HCT116 (cell line): ENCODE results near the gene KCNQ4. TPM values are rescaled to one million over a fixed set of nuclear protein-coding genes. Genes with fewer than 3 reads are reported as not detected.

Experiments used
- ATAC-seq: fragments of 200-7000 bp; cut with Tn5 transposase; 2 replicates; pipeline ENCODE4 v1.9.1; 2020; ENCODE audit warnings: mild to moderate bottlenecking, moderate library complexity
- BruUV-seq: library from RNA; stranded (reverse); fragments of 400-500 nt; replicated peaks from 2 replicates; lab custom pipeline; 2021; lab: Mats Ljungman, UMichigan
- CTCF ChIA-PET: fragments of 300-600 bp; sonication (Branson Sonifier 250); formaldehyde crosslinking; loops from one replicate; lab custom pipeline; 2021; ENCODE audit warnings: antibody characterized with exemption; lab: Charles Lee
- POLR2A ChIA-PET: fragments of 300-600, 350-600 bp; sonication (Branson Sonifier 250); formaldehyde crosslinking; loops from one replicate; lab custom pipeline; 2021; ENCODE audit warnings: antibody characterized with exemption; lab: Charles Lee
- RAD21 ChIA-PET, 2 experiments: fragments of 300-600 bp; sonication (Branson Sonifier 250); formaldehyde crosslinking; loops; one replicate each; lab custom pipeline; 2023; ENCODE audit warnings: low total read pairs in 2 of 2; ENCODE audit not compliant: uncharacterized antibody in 2 of 2, unreplicated experiment in 2 of 2, low non-redundant PET in 1 of 2; lab: Charles Lee
- DNase-seq: peaks from one replicate; pipeline ENCODE4 v3.0.0-alpha.2; 2010; ENCODE audit warnings: low read depth, low spot score
- H2AFZ ChIP-seq: fragments of 200-600 bp; shearing (Covaris generic), sonication (generic); 2 replicates; pipeline ENCODE4 v1.6.1; 2017; ENCODE audit warnings: low read depth, mixed run types, mixed read lengths, antibody characterized with exemption, low read length; ENCODE audit not compliant: poor library complexity, severe bottlenecking
- H3K27ac ChIP-seq: 2 replicates; pipeline ENCODE4 v1.5.1; 2012; ENCODE audit warnings: low read depth, low read length
- H3K27me3 ChIP-seq: fragments of 200-600 bp; sonication (generic); 2 replicates; pipeline ENCODE4 v1.6.1; 2016; ENCODE audit warnings: mixed run types, low read length, mixed read lengths; ENCODE audit not compliant: insufficient read depth
- H3K36me3 ChIP-seq, 2 experiments: fragments of 200-500 bp in 1 of 2; fragments of 200-600 bp in 1 of 2; sonication (Bioruptor generic) in 1 of 2; sonication (generic) in 1 of 2; 2 replicates each; pipeline versions ENCODE4 v1.5.1 to v1.6.1; 2014 to 2016; ENCODE audit warnings: low read length in 2 of 2, inconsistent platforms in 1 of 2, mixed read lengths in 1 of 2, mixed run types in 1 of 2; ENCODE audit not compliant: insufficient read depth in 2 of 2, control insufficient read depth in 1 of 2
- H3K4me1 ChIP-seq, 2 experiments: fragments of 200-600 bp in 1 of 2; sonication (generic) in 1 of 2; 2 replicates each; pipeline versions ENCODE4 v1.5.1 to v1.6.1; 2012 to 2017; ENCODE audit warnings: low read length in 2 of 2, inconsistent platforms in 1 of 2, mild to moderate bottlenecking in 1 of 2, mixed read lengths in 1 of 2, mixed run types in 1 of 2, moderate library complexity in 1 of 2; ENCODE audit not compliant: insufficient read depth in 2 of 2, control insufficient read depth in 1 of 2
- H3K4me2 ChIP-seq: fragments of 200-600 bp; sonication (generic); 2 replicates; pipeline ENCODE4 v1.6.1; 2017; ENCODE audit warnings: mixed run types, low read length, mixed read lengths
- H3K4me3 ChIP-seq, 2 experiments: fragments of 200-600 bp in 1 of 2; sonication (generic) in 1 of 2; replicated peaks in 1 of 2; 2 replicates each; pipeline ENCODE4 v1.5.1; 2011 to 2016; ENCODE audit warnings: low read length in 2 of 2, control low read depth in 1 of 2, low read depth in 1 of 2, mild to moderate bottlenecking in 1 of 2, mixed read lengths in 1 of 2, mixed run types in 1 of 2
- H3K79me2 ChIP-seq: fragments of 200-600 bp; sonication (generic); 2 replicates; pipeline ENCODE4 v1.6.1; 2017; ENCODE audit warnings: mild to moderate bottlenecking, mixed run types, low read length, moderate library complexity, mixed read lengths; ENCODE audit not compliant: insufficient read depth
- H3K9ac ChIP-seq: fragments of 200-600 bp; sonication (generic); 2 replicates; pipeline ENCODE4 v1.6.1; 2016; ENCODE audit warnings: low read length, mixed read lengths
- H3K9me2 ChIP-seq: fragments of 200-600 bp; sonication (generic), shearing (Covaris generic); 2 replicates; pipeline ENCODE4 v1.6.1; 2017; ENCODE audit warnings: mixed run types, mild to moderate bottlenecking, moderate library complexity; ENCODE audit not compliant: insufficient read depth
- H3K9me3 ChIP-seq, 2 experiments: fragments of 200-500 bp in 1 of 2; fragments of 200-600 bp in 1 of 2; sonication (Bioruptor generic) in 1 of 2; sonication (generic) in 1 of 2; 2 replicates each; pipeline ENCODE4 v1.6.1; 2014 to 2017; ENCODE audit warnings: low read length in 2 of 2, mixed read lengths in 2 of 2, inconsistent platforms in 1 of 2, low read depth in 1 of 2, mild to moderate bottlenecking in 1 of 2, mixed run types in 1 of 2, moderate library complexity in 1 of 2; ENCODE audit not compliant: control insufficient read depth in 1 of 2, insufficient read depth in 1 of 2
- H4K20me1 ChIP-seq: fragments of 200-600 bp; sonication (generic), shearing (Covaris generic); 2 replicates; pipeline ENCODE4 v1.6.1; 2017; ENCODE audit warnings: mixed run types, mild to moderate bottlenecking, moderate library complexity; ENCODE audit not compliant: insufficient read depth
- ATF3 ChIP-seq: IDR thresholded peaks from 2 replicates; pipeline ENCODE4 v1.6.1; 2012
- CEBPB ChIP-seq: IDR thresholded peaks from 2 replicates; pipeline ENCODE4 v1.6.1; 2012; ENCODE audit warnings: low read depth
- ELF1 ChIP-seq: IDR thresholded peaks from 2 replicates; pipeline ENCODE4 v1.6.1; 2012; ENCODE audit warnings: low read depth, borderline replicate concordance
- EZH2 ChIP-seq: fragments of 200-600 bp; sonication (generic); IDR thresholded peaks from 2 replicates; pipeline ENCODE4 v1.6.1; 2017; ENCODE audit warnings: antibody characterized with exemption, mixed run types
- EZH2phosphoT487 ChIP-seq: fragments of 200-600 bp; IDR thresholded peaks from 2 replicates; pipeline ENCODE4 v1.6.1; 2018; ENCODE audit warnings: antibody characterized with exemption, borderline replicate concordance
- FOSL1 ChIP-seq: IDR thresholded peaks from 2 replicates; pipeline ENCODE4 v1.6.1; 2012; ENCODE audit warnings: low read depth
- JUND ChIP-seq: IDR thresholded peaks from 2 replicates; pipeline ENCODE4 v1.6.1; 2012
- POLR2A ChIP-seq: IDR thresholded peaks from 2 replicates; pipeline ENCODE4 v1.7.0; 2011; ENCODE audit warnings: borderline replicate concordance; ENCODE audit not compliant: insufficient read depth, insufficient read length; ENCODE audit errors: extremely low read depth
- POLR2AphosphoS5 ChIP-seq: IDR thresholded peaks from 2 replicates; pipeline ENCODE4 v1.6.1; 2011; ENCODE audit warnings: mild to moderate bottlenecking, low read depth, low read length, moderate library complexity
- RAD21 ChIP-seq: IDR thresholded peaks from 2 replicates; pipeline ENCODE4 v1.6.1; 2012; ENCODE audit warnings: low read depth, mild to moderate bottlenecking
- SRF ChIP-seq: IDR thresholded peaks from 2 replicates; pipeline ENCODE4 v1.6.1; 2012; ENCODE audit warnings: low read depth
- YY1 ChIP-seq: IDR thresholded peaks from 2 replicates; pipeline ENCODE4 v1.6.1; 2011; ENCODE audit warnings: low read length, low read depth, moderate library complexity, mild to moderate bottlenecking; ENCODE audit not compliant: insufficient replicate concordance; ENCODE audit errors: extremely low read depth
- ZBTB33 ChIP-seq: IDR thresholded peaks from 2 replicates; pipeline ENCODE4 v1.6.1; 2011; ENCODE audit warnings: mild to moderate bottlenecking, low read length, moderate library complexity; ENCODE audit not compliant: insufficient replicate concordance; ENCODE audit errors: extremely low read depth
- ZFX ChIP-seq: fragments of 450-650 bp; IDR thresholded peaks from 2 replicates; pipeline ENCODE4 v1.6.1; 2017
- intact Hi-C: fragments of 100-400 bp; cut with micrococcal nuclease; formaldehyde crosslinking; loops from 2 replicates; pipeline ENCODE4 v1.10.0; 2022
- total RNA-seq: library from RNA; stranded (reverse); gene quantifications from one replicate; pipeline ENCODE4 v1.2.1, GENCODE V29; 2021; ENCODE audit not compliant: unreplicated experiment

Gene KCNQ4
- total RNA-seq, 1 experiment from 2014 or later: 4.1 TPM

GRCh38 chr1:40764981-40765380, 18.6 kb upstream of the KCNQ4 start (continued):
- no peak for TF ChIP-seq YY1
- no peak for TF ChIP-seq FOSL1
- TF ChIP-seq ZFX: no peak
- no peak for TF ChIP-seq ELF1
- TF ChIP-seq SRF: no peak
- TF ChIP-seq EZH2phosphoT487: no peak
- no peak for TF ChIP-seq POLR2A

- no peak overlapping the region for H2AFZ ChIP-seq
- no peak for ATAC-seq
- H3K4me3 ChIP-seq: no peak overlapping the region
- no peaks in the 10 kb centered on the region for H3K79me2 ChIP-seq
- peaks cover 19 to 25% of the 10 kb centered on the region in 2 experiments; a peak in 3 of 4 replicates for H3K36me3 ChIP-seq
- TF ChIP-seq ATF3 (no peak), SRF (no peak), FOSL1 (no peak), ZBTB33 (no peak), CEBPB (no peak), JUND (no peak), POLR2AphosphoS5 (no peak), EZH2 (no peak), ELF1 (no peak), RAD21 (no peak)
- ChIA-PET CTCF (interaction anchor here (1.0 to 3.8 kb wide), 2 partner anchors 8 to 136 kb away, joined by 4 to 21 read pairs; no protein-coding TSS in a partner anchor), RAD21 (no interaction called here), POLR2A (no interaction called here)
- H3K27ac ChIP-seq: no peak overlapping the region
- H4K20me1 ChIP-seq: no peaks in the 10 kb centered on the region
- intact Hi-C loops: no loop called here
- DNase-seq: no peak
- H3K4me2 ChIP-seq: no peak overlapping the region
- no peaks in the 10 kb centered on the region for H3K4me1 ChIP-seq
- H3K27me3 ChIP-seq: no peaks in the 10 kb centered on the region
- H3K9me3 ChIP-seq: no peaks in the 10 kb centered on the region
- BruUV-seq: no TSS peak
- H3K9me2 ChIP-seq: no peaks in the 10 kb centered on the region
- H3K9ac ChIP-seq: no peak overlapping the region
These were observed 17.6 kb upstream of the KCNQ4 start for GRCh38 chr1:40766017-40766416.
